Suprapubic skin (tissue), 4 donors: Measurements from ENCODE around the gene CTH. TPM values are rescaled to one million over a fixed set of nuclear protein-coding genes. Genes with fewer than 3 reads are reported as not detected.

ENCODE experiments used
- DNase-seq, 2 donors: peaks; one replicate each; pipeline ENCODE4 v3.0.0-alpha.2; 2019; ENCODE audit warnings: low spot score in 2 of 2
- H3K27ac ChIP-seq: fragments of 200-600 bp; sonication (generic); one replicate; pipeline ENCODE4 v1.5.1; 2019
- H3K27me3 ChIP-seq: fragments of 200-600 bp; sonication (generic); one replicate; pipeline ENCODE4 v1.5.1; 2019
- H3K36me3 ChIP-seq: fragments of 200-600 bp; sonication (generic); one replicate; pipeline ENCODE4 v1.5.1; 2019
- H3K4me1 ChIP-seq: fragments of 200-600 bp; sonication (generic); one replicate; pipeline ENCODE4 v1.5.1; 2019
- H3K4me3 ChIP-seq: fragments of 200-600 bp; sonication (generic); one replicate; pipeline ENCODE4 v1.5.1; 2019; ENCODE audit warnings: mild to moderate bottlenecking
- H3K9me3 ChIP-seq: fragments of 200-600 bp; sonication (generic); one replicate; pipeline ENCODE4 v1.5.1; 2019
- EP300 ChIP-seq: sonication (generic); formaldehyde crosslinking; IDR thresholded peaks from one replicate; pipeline ENCODE4 v1.6.1; 2017; ENCODE audit warnings: antibody characterized with exemption
- POLR2A ChIP-seq, 2 donors: fragments of 450-650 bp; IDR thresholded peaks; one replicate each; pipeline ENCODE4 v1.6.1; 2017; ENCODE audit warnings: antibody characterized with exemption in 2 of 2, mild to moderate bottlenecking in 2 of 2, moderate library complexity in 2 of 2
- POLR2AphosphoS5 ChIP-seq, 3 donors: sonication (generic); formaldehyde crosslinking; IDR thresholded peaks; one replicate each; pipeline ENCODE4 v1.6.1; 2017; ENCODE audit warnings: antibody characterized with exemption in 3 of 3
- WGBS: methylation state at CpG from one replicate; pipeline ENCODE4 v1.1.5; 2018; 5-methylcytosine and 5-hydroxymethylcytosine counted together
- total RNA-seq, 4 donors: library from RNA; depleted of rRNA; stranded (reverse); fragments of >200 nt; gene quantifications; one replicate each; pipeline ENCODE4 v1.1.0, GENCODE V29; 2016
- TF ChIP-seq, protein P1 (sequence below), 2 donors: fragments of 200-600 bp in 1 of 2; fragments of 450-650 bp in 1 of 2; sonication (generic) in 1 of 2; IDR thresholded peaks; one replicate each; pipeline ENCODE4 v1.5.1; 2016 to 2019; ENCODE audit warnings: antibody characterized with exemption in 2 of 2, mild to moderate bottlenecking in 1 of 2, moderate library complexity in 1 of 2

Gene CTH
- total RNA-seq, 4 donors from 2014 or later = 0.89 to 3.9 (median 2.2) TPM

DNA sequence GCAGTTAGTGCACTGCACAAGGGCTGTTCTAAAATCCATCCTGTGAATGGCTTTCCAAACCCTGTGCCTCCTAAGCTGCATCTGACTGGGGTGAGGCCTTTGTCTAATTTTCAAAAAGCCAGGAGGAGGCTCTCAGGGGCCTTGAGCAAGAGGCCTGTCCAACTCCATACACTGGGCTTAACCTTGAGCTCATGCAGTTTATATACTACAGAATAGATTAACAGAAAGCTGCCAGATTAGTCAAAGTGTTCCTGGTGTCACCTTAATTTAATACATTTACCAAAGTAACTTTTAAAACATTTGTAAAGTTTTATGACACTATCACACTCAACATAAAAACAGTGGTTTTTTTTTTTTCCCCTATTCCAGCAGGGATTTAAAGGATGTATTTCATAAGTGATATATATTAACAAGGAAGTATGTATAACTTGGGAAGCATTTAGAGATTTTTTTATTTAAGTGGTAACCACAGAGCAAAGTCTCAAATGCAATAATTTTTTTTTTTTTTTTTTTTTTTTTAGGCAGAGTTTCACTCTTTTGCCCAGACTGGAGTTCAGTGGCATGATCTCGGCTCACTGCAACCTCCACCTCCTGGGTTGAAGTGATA lies 23.3 kb downstream of the CTH start:
- no peaks in the 10 kb centered on the region for H3K9me3 ChIP-seq
- peaks cover 18% of the 10 kb centered on the region for H3K36me3 ChIP-seq
- H3K4me1 ChIP-seq = no peaks in the 10 kb centered on the region
- no peak overlapping the region for H3K4me3 ChIP-seq
- 95% methylated on average over 1 of the region's 1 CpG for WGBS
- no peak for DNase-seq
- no peaks in the 10 kb centered on the region for H3K27me3 ChIP-seq
- no peak overlapping the region for H3K27ac ChIP-seq
- TF ChIP-seq, protein P1, sequence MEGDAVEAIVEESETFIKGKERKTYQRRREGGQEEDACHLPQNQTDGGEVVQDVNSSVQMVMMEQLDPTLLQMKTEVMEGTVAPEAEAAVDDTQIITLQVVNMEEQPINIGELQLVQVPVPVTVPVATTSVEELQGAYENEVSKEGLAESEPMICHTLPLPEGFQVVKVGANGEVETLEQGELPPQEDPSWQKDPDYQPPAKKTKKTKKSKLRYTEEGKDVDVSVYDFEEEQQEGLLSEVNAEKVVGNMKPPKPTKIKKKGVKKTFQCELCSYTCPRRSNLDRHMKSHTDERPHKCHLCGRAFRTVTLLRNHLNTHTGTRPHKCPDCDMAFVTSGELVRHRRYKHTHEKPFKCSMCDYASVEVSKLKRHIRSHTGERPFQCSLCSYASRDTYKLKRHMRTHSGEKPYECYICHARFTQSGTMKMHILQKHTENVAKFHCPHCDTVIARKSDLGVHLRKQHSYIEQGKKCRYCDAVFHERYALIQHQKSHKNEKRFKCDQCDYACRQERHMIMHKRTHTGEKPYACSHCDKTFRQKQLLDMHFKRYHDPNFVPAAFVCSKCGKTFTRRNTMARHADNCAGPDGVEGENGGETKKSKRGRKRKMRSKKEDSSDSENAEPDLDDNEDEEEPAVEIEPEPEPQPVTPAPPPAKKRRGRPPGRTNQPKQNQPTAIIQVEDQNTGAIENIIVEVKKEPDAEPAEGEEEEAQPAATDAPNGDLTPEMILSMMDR (IDR thresholded peaks at IDR 0.05) = no peak
- TF ChIP-seq POLR2A (IDR thresholded peaks at IDR 0.05) (no peak), EP300 (no peak), POLR2AphosphoS5 (IDR thresholded peaks at IDR 0.05) (no peak)

DNA sequence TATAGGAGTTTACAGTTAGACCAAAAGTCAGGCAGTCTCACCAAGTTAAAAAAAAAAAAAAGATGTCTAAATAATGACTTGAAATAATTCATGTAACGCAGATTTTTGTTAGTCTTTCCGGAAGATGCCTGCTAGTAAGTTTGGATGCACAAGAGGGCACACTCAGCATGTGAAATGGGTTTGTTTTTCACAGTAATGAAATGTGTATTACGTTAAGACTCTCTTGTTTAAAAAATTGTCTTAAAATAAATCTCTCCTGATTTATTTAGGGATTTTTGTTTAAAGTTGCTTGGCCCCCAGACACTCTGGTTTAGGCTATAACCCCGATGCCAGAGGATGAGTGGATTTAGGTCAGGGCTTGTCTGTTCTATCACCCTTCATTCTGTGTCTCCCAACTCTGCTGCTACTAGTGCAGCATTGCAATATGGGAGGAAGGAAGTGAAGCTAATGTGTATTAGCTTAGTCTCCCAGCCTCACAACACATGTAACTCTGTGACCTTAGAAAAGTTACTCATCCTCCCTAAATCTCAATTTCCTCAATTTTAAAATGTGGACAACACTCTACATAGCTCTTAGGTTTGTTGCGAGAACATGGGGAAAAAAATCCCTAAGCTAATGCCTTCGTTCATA lies 25.7 kb downstream of the CTH start:
- Histone ChIP-seq H3K4me3 (no peak overlapping the region), H3K9me3 (no peaks in the 10 kb centered on the region), H3K27ac (no peak overlapping the region), H3K4me1 (no peaks in the 10 kb centered on the region), H3K27me3 (no peaks in the 10 kb centered on the region), H3K36me3 (peaks cover 18% of the 10 kb centered on the region)
- TF ChIP-seq, protein P1 (IDR thresholded peaks at IDR 0.05) = no peak
- WGBS = 66% methylated on average over 6 of the region's 6 CpGs
- DNase-seq = no peak

DNA sequence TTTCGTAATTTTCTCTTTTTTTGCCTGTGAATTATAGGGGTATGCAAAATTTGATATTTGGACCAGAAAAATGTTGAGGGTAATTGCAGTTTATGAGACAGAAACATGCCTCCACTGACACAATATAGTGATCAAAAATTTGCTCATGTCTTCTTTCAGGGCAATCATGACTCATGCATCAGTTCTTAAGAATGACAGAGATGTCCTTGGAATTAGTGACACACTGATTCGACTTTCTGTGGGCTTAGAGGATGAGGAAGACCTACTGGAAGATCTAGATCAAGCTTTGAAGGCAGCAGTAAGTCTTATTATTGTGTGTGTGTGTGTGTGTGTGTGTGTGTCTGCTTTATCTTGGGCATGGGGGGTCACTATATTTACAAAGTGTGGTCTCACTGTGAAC lies 27.5 kb downstream of the CTH start:
- WGBS = 77% methylated on average over 2 of the region's 2 CpGs
- peaks cover 4% of the 10 kb centered on the region for H3K4me1 ChIP-seq
- no peaks in the 10 kb centered on the region for H3K27me3 ChIP-seq
- no peak for DNase-seq
- no peak overlapping the region for H3K4me3 ChIP-seq
- peaks cover 8% of the 10 kb centered on the region for H3K36me3 ChIP-seq
- no peaks in the 10 kb centered on the region for H3K9me3 ChIP-seq
- TF ChIP-seq POLR2AphosphoS5 (IDR thresholded peaks at IDR 0.05) = no peak
- TF ChIP-seq, protein P1 (IDR thresholded peaks at IDR 0.05) = no peak
- TF ChIP-seq EP300 = no peak
- TF ChIP-seq POLR2A (IDR thresholded peaks at IDR 0.05) = no peak
- no peak overlapping the region for H3K27ac ChIP-seq

DNA sequence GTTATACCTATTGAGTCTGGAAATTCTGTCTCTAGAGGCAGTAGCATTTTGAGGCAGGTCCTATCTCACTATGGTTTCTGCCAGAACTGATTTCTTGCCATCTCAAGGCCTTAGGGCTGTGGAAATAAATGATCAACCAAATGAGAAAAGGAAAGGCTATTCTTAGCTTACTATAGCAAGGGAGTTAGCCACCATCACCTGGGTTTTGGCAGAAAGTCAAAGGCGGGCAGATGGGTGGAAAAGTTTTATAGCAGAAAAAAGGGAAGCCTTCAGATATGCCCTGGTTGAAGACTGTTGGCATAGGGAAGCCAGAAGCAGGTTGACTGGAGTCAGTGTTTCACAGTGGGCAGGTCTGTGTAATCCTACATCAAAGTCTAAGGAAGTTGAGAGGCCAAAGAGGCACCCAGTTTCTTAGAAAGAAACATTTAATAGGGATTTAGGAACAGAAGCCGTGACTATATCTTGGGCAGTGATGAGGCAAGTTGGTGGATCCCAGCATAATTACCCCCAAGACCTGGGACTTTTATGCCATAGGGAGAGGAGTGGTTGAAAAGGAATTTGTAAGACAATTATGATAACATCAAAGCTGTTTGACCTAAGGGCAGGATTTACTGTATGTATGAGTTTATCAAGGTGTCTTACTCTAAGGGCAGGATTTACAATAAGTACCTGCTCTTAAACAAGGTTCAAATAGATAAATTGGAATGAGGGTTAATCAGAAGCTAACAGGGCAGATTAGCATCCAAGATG lies 29.7 kb downstream of the CTH start:
- no peak for TF ChIP-seq EP300
- no peak for TF ChIP-seq POLR2AphosphoS5 (IDR thresholded peaks at IDR 0.05)
- H3K27ac ChIP-seq = no peak overlapping the region
- DNase-seq = no peak
- WGBS = 77% methylated on average over 2 of the region's 2 CpGs
- H3K4me3 ChIP-seq = no peak overlapping the region
- no peaks in the 10 kb centered on the region for H3K27me3 ChIP-seq
- H3K4me1 ChIP-seq = peaks cover 4% of the 10 kb centered on the region
- peaks cover 3% of the 10 kb centered on the region for H3K36me3 ChIP-seq
- H3K9me3 ChIP-seq = no peaks in the 10 kb centered on the region

DNA sequence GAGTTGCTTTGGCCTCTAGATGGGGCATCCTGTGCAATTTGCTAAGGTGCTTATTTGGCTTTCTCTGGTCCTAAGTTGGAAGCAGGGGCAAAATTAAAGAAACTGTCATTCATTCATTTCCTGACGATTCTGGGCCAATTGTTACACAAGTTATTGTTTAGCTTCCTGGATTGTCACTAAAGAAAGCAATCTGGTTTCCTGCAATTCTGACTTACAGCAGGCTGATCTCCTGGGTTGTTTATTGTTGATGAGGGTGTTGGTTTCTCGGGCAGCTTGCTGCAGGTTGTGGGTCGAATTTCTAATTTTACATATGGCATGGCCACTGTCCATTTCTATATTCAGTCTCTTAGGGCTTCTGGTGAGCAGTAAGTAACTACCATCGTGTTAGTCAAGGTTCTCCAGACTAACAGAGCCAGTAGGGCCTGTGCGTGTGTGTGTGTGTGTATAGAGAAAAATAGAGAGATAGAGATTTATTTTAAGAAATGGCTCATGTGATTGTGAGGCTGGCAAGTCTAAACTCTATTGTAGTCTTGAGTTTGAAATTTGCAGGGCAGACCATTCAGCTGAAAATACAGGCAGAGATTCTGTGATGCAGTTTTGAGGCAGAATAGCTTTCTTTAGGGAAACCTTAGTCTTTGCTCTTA lies 30.4 kb downstream of the CTH start:
- H3K4me3 ChIP-seq = no peak overlapping the region
- 70% methylated on average over 5 of the region's 5 CpGs for WGBS
- H3K9me3 ChIP-seq = no peaks in the 10 kb centered on the region
- no peaks in the 10 kb centered on the region for H3K27me3 ChIP-seq
- peaks cover 3% of the 10 kb centered on the region for H3K36me3 ChIP-seq
- no peak overlapping the region for H3K27ac ChIP-seq
- TF ChIP-seq, protein P1 (IDR thresholded peaks at IDR 0.05) = no peak
- TF ChIP-seq POLR2A (IDR thresholded peaks at IDR 0.05) = no peak
- no peak for TF ChIP-seq EP300
- no peak for TF ChIP-seq POLR2AphosphoS5 (IDR thresholded peaks at IDR 0.05)
- DNase-seq = no peak
- H3K4me1 ChIP-seq = peaks cover 4% of the 10 kb centered on the region
